PFSK-1 (cell line): ENCODE measurements around the gene KIF5C.

Experiments
- POLR2AphosphoS5 ChIP-seq: IDR thresholded peaks from 2 replicates; pipeline ENCODE4 v1.6.1; 2012; ENCODE audit warnings: low read depth, mild to moderate bottlenecking, control low read depth, low read length, moderate library complexity
- REST ChIP-seq, 2 experiments: IDR thresholded peaks; 2 replicates each; pipeline versions ENCODE4 v1.6.1 to v1.8.0; 2011 to 2012; ENCODE audit warnings: low read depth in 2 of 2, low read length in 2 of 2, control low read depth in 1 of 2, inconsistent platforms in 1 of 2, mild to moderate bottlenecking in 1 of 2, moderate library complexity in 1 of 2; ENCODE audit not compliant: insufficient read depth in 1 of 2

GRCh38 chr2:149038442-149039212 is 163.6 kb downstream of the KIF5C start, which contains the start of gene LYPD6B:
- no peak for TF ChIP-seq POLR2AphosphoS5
- TF ChIP-seq REST (IDR thresholded peaks at IDR 0.05; ENCODE audit: insufficient read depth in 1 of 2, low read depth in 2 of 2, low read length in 2 of 2), result no peak
